ENCODE data around the gene FOXL3. TPM values are rescaled to one million over a fixed set of nuclear protein-coding genes. Genes with fewer than 3 reads are reported as not detected.

Gene FOXL3
- total and polyA plus RNA-seq, 4 donors, result not detected

DNA sequence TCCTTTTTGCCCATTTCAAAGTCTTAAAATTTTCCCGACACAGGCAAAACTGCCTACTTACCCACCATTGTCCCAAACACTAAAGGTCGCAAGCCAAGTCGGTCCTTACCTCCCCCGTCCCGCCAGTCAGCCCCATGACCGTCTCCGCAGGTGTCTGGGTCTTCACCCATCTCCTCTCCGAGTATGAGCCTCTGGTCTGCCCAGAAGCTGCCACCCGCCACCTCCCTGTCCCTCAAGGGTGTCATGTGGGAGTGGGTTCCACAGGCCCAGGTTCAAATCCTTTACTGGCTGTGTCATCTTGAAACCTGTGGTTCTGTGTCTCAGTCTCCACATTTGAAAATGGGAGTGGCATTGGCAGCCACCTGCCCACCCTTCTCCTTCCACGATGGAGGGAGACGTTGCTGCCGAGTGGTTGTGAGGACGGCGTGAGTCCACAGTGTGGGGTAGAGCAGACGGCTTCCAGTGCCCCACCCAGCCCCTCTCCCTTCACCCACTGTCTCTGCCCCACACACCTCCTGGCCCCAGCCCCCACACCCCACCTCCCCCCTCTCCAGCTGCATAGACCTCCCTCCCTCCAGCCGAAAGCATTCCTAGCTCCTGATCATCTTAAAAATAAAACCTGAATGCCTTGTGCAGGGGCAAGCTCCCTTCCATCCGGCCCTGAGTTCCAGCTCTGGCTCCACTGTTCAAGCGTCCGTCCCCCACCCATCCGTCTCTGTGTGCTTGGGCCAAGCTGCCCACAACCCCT, 35.3 kb downstream of the FOXL3 start:
- no peaks in the 10 kb centered on the region for H3K27me3 ChIP-seq (ENCODE audit: control insufficient read depth in 3 of 3, insufficient read depth in 3 of 3, low read length in 2 of 3)
- H3K9me3 ChIP-seq (ENCODE audit: control insufficient read depth in 4 of 4, insufficient read depth in 3 of 4, low read length in 3 of 4), result peaks cover 0 to 6% (median 0%) of the 10 kb centered on the region in 4 donors
- no peak for ATAC-seq (ENCODE audit: insufficient read depth, low FRiP score)
- H3K9ac ChIP-seq (ENCODE audit: insufficient read depth in 1 of 2, low read length in 2 of 2), result no peak overlapping the region
- TF ChIP-seq, protein P1, sequence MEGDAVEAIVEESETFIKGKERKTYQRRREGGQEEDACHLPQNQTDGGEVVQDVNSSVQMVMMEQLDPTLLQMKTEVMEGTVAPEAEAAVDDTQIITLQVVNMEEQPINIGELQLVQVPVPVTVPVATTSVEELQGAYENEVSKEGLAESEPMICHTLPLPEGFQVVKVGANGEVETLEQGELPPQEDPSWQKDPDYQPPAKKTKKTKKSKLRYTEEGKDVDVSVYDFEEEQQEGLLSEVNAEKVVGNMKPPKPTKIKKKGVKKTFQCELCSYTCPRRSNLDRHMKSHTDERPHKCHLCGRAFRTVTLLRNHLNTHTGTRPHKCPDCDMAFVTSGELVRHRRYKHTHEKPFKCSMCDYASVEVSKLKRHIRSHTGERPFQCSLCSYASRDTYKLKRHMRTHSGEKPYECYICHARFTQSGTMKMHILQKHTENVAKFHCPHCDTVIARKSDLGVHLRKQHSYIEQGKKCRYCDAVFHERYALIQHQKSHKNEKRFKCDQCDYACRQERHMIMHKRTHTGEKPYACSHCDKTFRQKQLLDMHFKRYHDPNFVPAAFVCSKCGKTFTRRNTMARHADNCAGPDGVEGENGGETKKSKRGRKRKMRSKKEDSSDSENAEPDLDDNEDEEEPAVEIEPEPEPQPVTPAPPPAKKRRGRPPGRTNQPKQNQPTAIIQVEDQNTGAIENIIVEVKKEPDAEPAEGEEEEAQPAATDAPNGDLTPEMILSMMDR (IDR thresholded peaks at IDR 0.05; ENCODE audit: control extremely low read depth, extremely low read depth), result no peak
- no peaks in the 10 kb centered on the region for H3K36me3 ChIP-seq (ENCODE audit: control insufficient read depth in 4 of 4, insufficient read depth in 4 of 4, low read length in 4 of 4)
- WGBS, 2 donors, result 92 to 94% methylated on average over 20 of the region's 20 CpGs
- H3K4me1 ChIP-seq (ENCODE audit: control insufficient read depth in 5 of 5, insufficient read depth in 5 of 5, low read length in 5 of 5), result peaks cover 0 to 17% (median 8%) of the 10 kb centered on the region in 5 donors
- no peak for DNase-seq
- H3K4me3 ChIP-seq, result no peak overlapping the region
- H3K27ac ChIP-seq (ENCODE audit: low read depth in 1 of 2, low read length in 1 of 2), result peak overlapping the region in 1 of 2 donors; percentile 71

DNA sequence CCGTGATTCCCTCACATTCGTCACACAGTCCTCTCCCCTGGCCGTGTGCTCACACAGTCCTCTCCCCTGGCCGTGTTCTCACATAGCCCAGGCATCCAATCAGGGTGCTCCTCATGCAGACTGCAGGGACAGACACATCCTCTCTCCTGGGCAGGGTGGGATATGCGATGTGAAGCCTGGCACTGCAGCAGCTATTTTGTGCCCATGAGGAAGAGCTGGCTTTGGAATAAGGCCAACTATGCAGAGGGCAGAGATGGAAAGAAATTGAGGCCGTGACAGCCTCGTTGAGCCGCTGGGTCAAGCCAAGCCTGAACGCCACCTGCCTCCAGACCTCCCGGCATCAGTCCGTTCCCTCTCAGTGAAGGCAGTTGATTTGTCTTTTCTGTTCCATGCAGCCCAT, 35.8 kb downstream of the FOXL3 start:
- peak overlapping the region in 1 of 2 donors; percentile 61 for H3K9ac ChIP-seq (ENCODE audit: insufficient read depth in 1 of 2, low read length in 2 of 2)
- H3K9me3 ChIP-seq (ENCODE audit: control insufficient read depth in 4 of 4, insufficient read depth in 3 of 4, low read length in 3 of 4), result peaks cover 0 to 6% (median 0%) of the 10 kb centered on the region in 4 donors
- TF ChIP-seq, protein P1 (IDR thresholded peaks at IDR 0.05; ENCODE audit: control extremely low read depth, extremely low read depth), result no peak
- H3K27ac ChIP-seq (ENCODE audit: low read depth in 1 of 2, low read length in 1 of 2), result peak overlapping the region in 1 of 2 donors; percentile 71
- no peak for ATAC-seq (ENCODE audit: insufficient read depth, low FRiP score)
- no peak for DNase-seq
- peaks cover 0 to 17% (median 8%) of the 10 kb centered on the region in 5 donors for H3K4me1 ChIP-seq (ENCODE audit: control insufficient read depth in 5 of 5, insufficient read depth in 5 of 5, low read length in 5 of 5)
- no peak overlapping the region for H3K4me3 ChIP-seq
- no peaks in the 10 kb centered on the region for H3K36me3 ChIP-seq (ENCODE audit: control insufficient read depth in 4 of 4, insufficient read depth in 4 of 4, low read length in 4 of 4)
- 95 to 96% methylated on average over 11 of the region's 11 CpGs for WGBS, 2 donors
- no peaks in the 10 kb centered on the region for H3K27me3 ChIP-seq (ENCODE audit: control insufficient read depth in 3 of 3, insufficient read depth in 3 of 3, low read length in 2 of 3)

DNA sequence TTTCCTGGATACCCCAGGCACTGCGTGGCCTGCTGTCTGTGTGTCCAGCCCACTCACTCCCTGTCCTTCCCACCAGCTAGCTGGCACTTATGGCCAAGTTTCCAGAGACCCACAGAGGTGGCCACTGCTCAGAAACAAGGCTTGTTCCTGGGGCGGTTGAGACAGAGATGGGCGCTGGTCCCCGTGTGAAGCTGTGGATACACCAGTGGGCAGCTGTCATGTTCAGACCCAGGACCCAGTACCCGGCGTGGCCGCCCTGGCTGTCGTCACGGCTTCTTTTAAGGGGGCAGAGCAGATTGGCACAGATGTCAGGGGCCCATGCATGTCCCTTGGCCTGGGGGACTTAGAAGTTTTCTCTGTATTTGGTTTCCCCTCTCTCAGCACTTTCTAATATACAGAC, 36.3 kb downstream of the FOXL3 start:
- WGBS, 2 donors, result 85 to 92% methylated on average over 9 of the region's 9 CpGs
- DNase-seq, result no peak
- H3K9ac ChIP-seq (ENCODE audit: insufficient read depth in 1 of 2, low read length in 2 of 2), result peak overlapping the region in 1 of 2 donors; percentile 61

More for the DNA sequence above, 36.3 kb downstream of the FOXL3 start:
- TF ChIP-seq, protein P1 (IDR thresholded peaks at IDR 0.05; ENCODE audit: control extremely low read depth, extremely low read depth), result no peak
- Histone ChIP-seq H3K27ac (ENCODE audit: low read depth in 1 of 2, low read length in 1 of 2) (peak overlapping the region in 1 of 2 donors; percentile 71), H3K9me3 (ENCODE audit: control insufficient read depth in 4 of 4, insufficient read depth in 3 of 4, low read length in 3 of 4) (peaks cover 0 to 6% (median 0%) of the 10 kb centered on the region in 4 donors), H3K4me1 (ENCODE audit: control insufficient read depth in 5 of 5, insufficient read depth in 5 of 5, low read length in 5 of 5) (peaks cover 0 to 17% (median 8%) of the 10 kb centered on the region in 5 donors), H3K4me3 (no peak overlapping the region), H3K36me3 (ENCODE audit: control insufficient read depth in 4 of 4, insufficient read depth in 4 of 4, low read length in 4 of 4) (no peaks in the 10 kb centered on the region), H3K27me3 (ENCODE audit: control insufficient read depth in 3 of 3, insufficient read depth in 3 of 3, low read length in 2 of 3) (no peaks in the 10 kb centered on the region)
- ATAC-seq (ENCODE audit: insufficient read depth, low FRiP score), result no peak
